Measurements from ENCODE around the gene CORO2B. TPM values are rescaled to one million over a fixed set of nuclear protein-coding genes. Genes with fewer than 3 reads are reported as not detected.

CORO2B gene
- total and polyA plus RNA-seq, 2 of the 4 experiments (the other 2 are of a cell fraction) = 9.3 to 39.3 TPM

- no peaks in the 10 kb centered on the region for H3K79me1 ChIP-seq (ENCODE audit: low read depth in 1 of 2, low read length in 2 of 2)
- no peak overlapping the region for H2AK9ac ChIP-seq (replicated peaks; ENCODE audit: low read depth, low read length, poor library complexity)
- no peak overlapping the region for H2BK20ac ChIP-seq (ENCODE audit: low read depth, low read length)
- H4K91ac ChIP-seq (ENCODE audit: insufficient read depth, low read depth, low read length) = no peak overlapping the region
- H4K5ac ChIP-seq (ENCODE audit: low read depth, low read length) = no peak overlapping the region
- TF ChIP-seq ELK1 (IDR thresholded peaks at IDR 0.05; ENCODE audit: borderline replicate concordance, low read depth, low read length) (no peak), CEBPB (IDR thresholded peaks at IDR 0.05; ENCODE audit: low read depth, low read length) (no peak)
- CTCF ChIA-PET = interaction anchor here (1.3 kb wide), 1 partner anchor 12 kb away, joined by 3 read pairs; no protein-coding TSS in a partner anchor
- peaks cover 11% of the 10 kb centered on the region for H3K27me3 ChIP-seq (ENCODE audit: control insufficient read depth, insufficient read depth, low read length)
- H3K4me3 ChIP-seq (ENCODE audit: insufficient read depth, low read depth, low read length) = no peak overlapping the region
- H3K9ac ChIP-seq (ENCODE audit: low read depth, low read length) = no peak overlapping the region
- no peak overlapping the region for H2BK5ac ChIP-seq (ENCODE audit: low read depth, low read length, poor library complexity, severe bottlenecking)
- H3K9me1 ChIP-seq (ENCODE audit: insufficient read depth, low read length) = no peaks in the 10 kb centered on the region
- H4K8ac ChIP-seq (ENCODE audit: low read depth in 2 of 2, low read length in 2 of 2) = no peak overlapping the region
- H2BK15ac ChIP-seq (ENCODE audit: low read depth, low read length) = no peak overlapping the region
- H3K27ac ChIP-seq (ENCODE audit: insufficient read depth, low read length) = no peak overlapping the region
- no peaks in the 10 kb centered on the region for H3K4me1 ChIP-seq (ENCODE audit: control insufficient read depth, insufficient read depth, low read length)
- no TSS peak for BruUV-seq (replicated peaks)
- 0% methylated on average over 1 of the region's 2 CpGs; no CpG with 5 or more reads in 1 of the 2 experiments for WGBS, 2 experiments (ENCODE audit: extremely low coverage in 2 of 2, insufficient read length in 1 of 2)
- H3K4me2 ChIP-seq (ENCODE audit: low read depth, low read length) = no peak overlapping the region
- no peaks in the 10 kb centered on the region for H3K36me3 ChIP-seq (ENCODE audit: control insufficient read depth, insufficient read depth, low read length)
- H4K20me1 ChIP-seq (ENCODE audit: insufficient read depth, low read length) = no peaks in the 10 kb centered on the region
- H2AK5ac ChIP-seq (ENCODE audit: low read depth, low read length) = no peak overlapping the region
- no peak overlapping the region for H3K23ac ChIP-seq (ENCODE audit: low read depth, low read length)
- POLR2A ChIA-PET (ENCODE audit: unreplicated experiment) = no interaction called here
- intact Hi-C loops (cut with micrococcal nuclease) = no loop called here
- dilution Hi-C loops (cut with HindIII; ENCODE audit: low sequenced_read_pairs, unreplicated experiment) = no loop called here
- DNase-seq (no peak), ATAC-seq (ENCODE audit: low read depth) (no peak)
- H3K56ac ChIP-seq (ENCODE audit: extremely low read depth, insufficient read depth, low read length) = no peak overlapping the region
- no peak overlapping the region for H3K4ac ChIP-seq (ENCODE audit: low read depth, low read length)
- no peak overlapping the region for H3K14ac ChIP-seq (replicated peaks; ENCODE audit: low read depth, low read length)
- H2AFZ ChIP-seq (replicated peaks; ENCODE audit: low read length, poor library complexity) = no peak overlapping the region
- no peak overlapping the region for H3K18ac ChIP-seq (ENCODE audit: low read depth, low read length)
- no peaks in the 10 kb centered on the region; the same call in 1 of the 2 replicates for H3K9me3 ChIP-seq (ENCODE audit: control insufficient read depth, insufficient read depth, low read length)
- no peak overlapping the region for H2BK120ac ChIP-seq (ENCODE audit: low read depth, low read length)
- in situ Hi-C loops (cut with MboI; ENCODE audit: low sequenced_read_pairs) = no loop called here
Measured at GRCh38 chr15:68749793-68750192, 171.0 kb downstream of the CORO2B start.
